SK-N-SH (cell line): Measurements from ENCODE around the gene SV2A. TPM values are rescaled to one million over a fixed set of nuclear protein-coding genes. Genes with fewer than 3 reads are reported as not detected.
"Not testable (repeated sequence)": the region's sequence is repeated elsewhere in the genome, so short reads cannot be mapped to it uniquely, and the experiment has no call there.

Experiments
- CTCF ChIA-PET: fragments of 300-600, 350-600 bp; formaldehyde crosslinking; extraction: SDS; loops from one replicate; lab custom pipeline; 2021; lab: Yijun Ruan, JAX
- POLR2A ChIA-PET: fragments of 350-600 bp; sonication (Branson Sonifier 250); formaldehyde crosslinking; extraction: SDS; loops from one replicate; lab custom pipeline; 2020; ENCODE audit warnings: antibody characterized with exemption, inconsistent platforms; lab: Yijun Ruan, JAX
- DNase-seq: peaks from one replicate; pipeline ENCODE4 v3.0.0; 2012
- H2AFZ ChIP-seq: fragments of 200-600 bp; sonication (generic); 2 replicates; pipeline ENCODE4 v1.8.1; 2016; ENCODE audit warnings: antibody characterized with exemption, mild to moderate bottlenecking, low read depth
- H3F3A ChIP-seq: fragments of 200-600 bp; sonication (generic); replicated peaks from 2 replicates; pipeline ENCODE3; 2016; ENCODE audit warnings: antibody characterized with exemption, mild to moderate bottlenecking; ENCODE audit not compliant: insufficient read depth
- H3K27ac ChIP-seq, 2 experiments: fragments of 200-500 bp in 1 of 2; fragments of 200-600 bp in 1 of 2; sonication (Bioruptor generic) in 1 of 2; sonication (generic), shearing (Covaris generic) in 1 of 2; 2 replicates each; pipeline versions ENCODE4 v1.5.1 to v1.6.1; 2014 to 2016; ENCODE audit warnings: low read depth in 2 of 2, inconsistent platforms in 1 of 2, low read length in 1 of 2, mild to moderate bottlenecking in 1 of 2, mixed read lengths in 1 of 2
- H3K27me3 ChIP-seq: fragments of 200-600 bp; sonication (generic), shearing (Covaris generic); 2 replicates; pipeline ENCODE4 v1.6.1; 2016; ENCODE audit warnings: mixed run types; ENCODE audit not compliant: insufficient read depth
- H3K36me3 ChIP-seq, 2 experiments: fragments of 200-500 bp in 1 of 2; fragments of 200-600 bp in 1 of 2; sonication (Bioruptor generic) in 1 of 2; sonication (generic) in 1 of 2; replicated peaks in 1 of 2; 2 replicates each; pipeline versions ENCODE3 to v1.5.1; 2014 to 2016; ENCODE audit warnings: low read length in 1 of 2, mild to moderate bottlenecking in 1 of 2; ENCODE audit not compliant: insufficient read depth in 2 of 2, control insufficient read depth in 1 of 2
- H3K4me1 ChIP-seq, 2 experiments: fragments of 200-500 bp in 1 of 2; fragments of 200-600 bp in 1 of 2; sonication (Bioruptor generic) in 1 of 2; sonication (generic), shearing (Covaris generic) in 1 of 2; 2 replicates each; pipeline versions ENCODE4 v1.5.1 to v1.6.1; 2014 to 2016; ENCODE audit warnings: low read depth in 1 of 2, low read length in 1 of 2, mixed run types in 1 of 2; ENCODE audit not compliant: insufficient read depth in 2 of 2, control insufficient read depth in 1 of 2
- H3K4me2 ChIP-seq: fragments of 200-600 bp; sonication (generic), shearing (Covaris generic); 2 replicates; pipeline ENCODE4 v1.6.1; 2017; ENCODE audit warnings: mixed run types
- H3K4me3 ChIP-seq, 2 experiments: fragments of 200-500 bp in 1 of 2; fragments of 200-600 bp in 1 of 2; sonication (Bioruptor generic) in 1 of 2; sonication (generic), shearing (Covaris generic) in 1 of 2; 2 replicates each; pipeline versions ENCODE4 v1.5.1 to v1.8.1; 2014 to 2016; ENCODE audit warnings: low read depth in 2 of 2, inconsistent platforms in 1 of 2, low read length in 1 of 2, mild to moderate bottlenecking in 1 of 2, mixed read lengths in 1 of 2, moderate library complexity in 1 of 2
- H3K79me2 ChIP-seq: fragments of 200-600 bp; sonication (generic); 2 replicates; pipeline ENCODE4 v1.8.1; 2017; ENCODE audit warnings: mild to moderate bottlenecking; ENCODE audit not compliant: insufficient read depth
- H3K9ac ChIP-seq: fragments of 200-600 bp; sonication (generic); 2 replicates; pipeline ENCODE4 v1.6.1; 2017; ENCODE audit warnings: mixed run types
- H3K9me2 ChIP-seq: fragments of 200-600 bp; sonication (generic); 2 replicates; pipeline ENCODE4 v1.6.1; 2017; ENCODE audit warnings: mixed run types
- H3K9me3 ChIP-seq: fragments of 200-600 bp; sonication (generic); 2 replicates; pipeline ENCODE4 v1.6.1; 2017; ENCODE audit warnings: mixed run types, mild to moderate bottlenecking, moderate library complexity
- H4K20me1 ChIP-seq: fragments of 200-600 bp; sonication (generic); 2 replicates; pipeline ENCODE4 v1.6.1; 2017; ENCODE audit warnings: mild to moderate bottlenecking, mixed run types; ENCODE audit not compliant: insufficient read depth
- EP300 ChIP-seq, 2 experiments: IDR thresholded peaks; 2 replicates each; pipeline versions ENCODE4 v1.4.0 to v1.6.1; 2012; ENCODE audit warnings: borderline replicate concordance in 1 of 2, low read depth in 1 of 2, low read length in 1 of 2
- EZH2phosphoT487 ChIP-seq: fragments of 200-600 bp; sonication (generic); IDR thresholded peaks from 2 replicates; pipeline ENCODE4 v1.6.1; 2017; ENCODE audit warnings: low read depth, mixed run types, mild to moderate bottlenecking, antibody characterized with exemption, moderate library complexity, borderline replicate concordance
- MAX ChIP-seq: IDR thresholded peaks from 2 replicates; pipeline ENCODE4 v1.4.0; 2012; ENCODE audit warnings: low read depth
- MEF2A ChIP-seq: IDR thresholded peaks from 2 replicates; pipeline ENCODE4 v1.4.0; 2012; ENCODE audit warnings: low read depth, borderline replicate concordance
- NRF1 ChIP-seq: IDR thresholded peaks from 2 replicates; pipeline ENCODE4 v1.6.1; 2012; ENCODE audit warnings: low read depth, mild to moderate bottlenecking, low read length
- PBX3 ChIP-seq: IDR thresholded peaks from 2 replicates; pipeline ENCODE4; 2012
- RCOR1 ChIP-seq: fragments of 150-350 bp; IDR thresholded peaks from 2 replicates; pipeline ENCODE4 v1.6.1; 2017; ENCODE audit warnings: antibody characterized with exemption, low read length
- RFX5 ChIP-seq: IDR thresholded peaks from 2 replicates; pipeline ENCODE4 v1.6.1; 2012; ENCODE audit warnings: mild to moderate bottlenecking, improper control_type of control experiment, low read length
- RXRA ChIP-seq: IDR thresholded peaks from 2 replicates; pipeline ENCODE4 v1.4.0; 2012; ENCODE audit warnings: low read depth, mild to moderate bottlenecking, borderline replicate concordance
- SIN3A ChIP-seq: IDR thresholded peaks from 2 replicates; pipeline ENCODE4 v1.6.1; 2012; ENCODE audit warnings: low read depth, mild to moderate bottlenecking, low read length, moderate library complexity, borderline replicate concordance
- USF1 ChIP-seq: IDR thresholded peaks from 2 replicates; pipeline ENCODE4 v1.4.0; 2012; ENCODE audit warnings: low read depth, borderline replicate concordance
- WGBS: methylation state at CpG from one replicate; pipeline ENCODE4 v1.1.6; 2017; ENCODE audit warnings: low lambda C conversion rate; 5-methylcytosine and 5-hydroxymethylcytosine counted together
- polyA plus RNA-seq, 3 experiments: library from polyadenylated mRNA; depleted of rRNA; stranded (reverse); fragments of >200 nt; gene quantifications; 2 replicates each; pipeline ENCODE4 v1.2.3, GENCODE V29; 2012

SV2A gene
- polyA plus RNA-seq, 1 of the 3 experiments (the other 2 are of a cell fraction): 22.7 TPM

GRCh38 chr1:149940427-149940826 lies 22.8 kb upstream of the SV2A start:
- H2AFZ ChIP-seq: no peak overlapping the region
- H3K27me3 ChIP-seq: no peaks in the 10 kb centered on the region
- no peaks in the 10 kb centered on the region for H3K79me2 ChIP-seq
- H3K27ac ChIP-seq: peak overlapping the region; percentile 83 to 98
- H3K9me3 ChIP-seq: no peaks in the 10 kb centered on the region
- DNase-seq: no peak
- TF ChIP-seq EZH2phosphoT487 (no peak), SIN3A (no peak), EP300 (IDR thresholded peaks at IDR 0.05; ENCODE audit: borderline replicate concordance in 1 of 2, low read depth in 1 of 2, low read length in 1 of 2) (no peak), MEF2A (no peak)
- no peaks in the 10 kb centered on the region for H3K9me2 ChIP-seq
- H3K9ac ChIP-seq: no peak overlapping the region
- CTCF ChIA-PET: interaction anchor here (0.7 to 1.0 kb wide), 3 partner anchors 34 to 247 kb away, joined by 3 read pairs; no protein-coding TSS in a partner anchor
- no peak overlapping the region for H3K4me2 ChIP-seq
- no peak overlapping the region for H3K4me3 ChIP-seq
- H3F3A ChIP-seq: peaks cover 47% of the 10 kb centered on the region
- H4K20me1 ChIP-seq: no peaks in the 10 kb centered on the region
- WGBS: 94% methylated on average over 3 of the region's 3 CpGs
- POLR2A ChIA-PET: interaction anchor here (3.4 kb wide), 1 partner anchor 53 kb away, joined by 30 read pairs; a partner anchor contains a TSS
- H3K36me3 ChIP-seq: peaks cover 13 to 26% of the 10 kb centered on the region in 2 experiments
- peaks cover 22 to 29% of the 10 kb centered on the region in 2 experiments for H3K4me1 ChIP-seq

GRCh38 chr1:149938668-149939003 lies 21.0 kb upstream of the SV2A start:
- peak overlapping the region; percentile 83 to 98 for H3K27ac ChIP-seq
- CTCF ChIA-PET: interaction anchor here (0.7 to 2.9 kb wide), 2 partner anchors 51 to 230 kb away, joined by 4 to 10 read pairs; a partner anchor contains a TSS
- H3F3A ChIP-seq: peaks cover 47% of the 10 kb centered on the region
- POLR2A ChIA-PET: interaction anchor here (0.9 to 3.4 kb wide), 5 partner anchors 11 to 214 kb away, joined by 3 to 30 read pairs (median 3); partner anchors contain the start of gene BOLA1
- DNase-seq, H3K9me2 ChIP-seq, H4K20me1 ChIP-seq, H3K27me3 ChIP-seq, H3K36me3 ChIP-seq, H3K9me3 ChIP-seq, H3K79me2 ChIP-seq: not testable (repeated sequence)
- peak overlapping the region; percentile 74 for H2AFZ ChIP-seq
- peaks cover 22 to 29% of the 10 kb centered on the region in 2 experiments for H3K4me1 ChIP-seq
- H3K4me3 ChIP-seq: peak overlapping the region; percentile 38 to 39
- H3K4me2 ChIP-seq: peak overlapping the region; percentile 66
- WGBS: 9% methylated on average over 13 of the region's 13 CpGs
- peak overlapping the region; percentile 39; the same call in 1 of the 2 replicates for H3K9ac ChIP-seq

- H3K79me2 ChIP-seq: no peaks in the 10 kb centered on the region
- ChIA-PET POLR2A (interaction anchor here (1.3 to 3.4 kb wide), 2 partner anchors 10 to 50 kb away, joined by 4 to 30 read pairs; a partner anchor contains a TSS), CTCF (interaction anchor here (0.8 to 2.9 kb wide), 4 partner anchors 10 to 231 kb away, joined by 3 to 10 read pairs (median 4); partner anchors contain the start of gene SF3B4)
- no peak overlapping the region for H3K4me3 ChIP-seq
- peak overlapping the region; percentile 64 for H3K4me2 ChIP-seq
- H3K4me1 ChIP-seq: peaks cover 22 to 29% of the 10 kb centered on the region in 2 experiments
- H2AFZ ChIP-seq: no peak overlapping the region
- H3K9me3 ChIP-seq: no peaks in the 10 kb centered on the region
- H3K9me2 ChIP-seq: no peaks in the 10 kb centered on the region
- H3K9ac ChIP-seq: no peak overlapping the region
- no peaks in the 10 kb centered on the region for H3K27me3 ChIP-seq
- H4K20me1 ChIP-seq: no peaks in the 10 kb centered on the region
- peaks cover 3 to 5% of the 10 kb centered on the region in 2 experiments for H3K36me3 ChIP-seq
- H3F3A ChIP-seq: peaks cover 47% of the 10 kb centered on the region
- TF ChIP-seq RCOR1 (no peak), RXRA (no peak), USF1 (no peak), PBX3 (no peak), RFX5 (no peak), MAX (no peak), NRF1 (no peak)
- DNase-seq: no peak
- peak overlapping the region; percentile 73 to 83 for H3K27ac ChIP-seq
These were observed 20.1 kb upstream of the SV2A start for GRCh38 chr1:149937759-149938158.
